ENCODE measurements around the gene C19orf38. TPM values are rescaled to one million over a fixed set of nuclear protein-coding genes. Genes with fewer than 3 reads are reported as not detected.

C19orf38 gene
- total and polyA plus RNA-seq, 9 of the 15 experiments (the other 6 are each of a cell fraction or from before 2014, with no cell fraction given): 0.14 to 0.18 TPM; not detected in 7

DNA sequence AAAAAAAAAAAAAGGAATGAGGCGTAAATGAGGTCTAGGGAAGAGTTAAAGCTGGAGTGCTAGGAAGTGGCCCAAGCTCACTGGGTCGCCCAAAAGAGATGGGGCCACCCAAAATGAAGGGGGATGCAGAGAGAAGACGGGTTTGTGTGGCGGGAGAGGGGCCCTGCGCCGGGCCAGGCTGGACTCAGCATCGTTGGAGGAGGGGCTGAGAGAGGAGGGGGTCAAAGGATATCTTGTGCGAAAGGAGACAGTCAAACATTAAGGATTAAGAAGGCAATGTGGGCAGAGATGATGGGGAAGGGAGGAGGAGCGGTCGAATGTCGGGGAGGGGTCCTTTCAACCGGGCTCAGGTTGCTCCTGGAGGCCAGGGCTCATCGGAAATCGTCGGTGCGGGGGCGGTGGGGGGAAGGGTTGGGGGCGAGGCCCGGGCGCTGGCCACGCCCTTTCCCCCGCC is 22.3 kb downstream of the C19orf38 start (continued):
- TF ChIP-seq, protein P1, sequence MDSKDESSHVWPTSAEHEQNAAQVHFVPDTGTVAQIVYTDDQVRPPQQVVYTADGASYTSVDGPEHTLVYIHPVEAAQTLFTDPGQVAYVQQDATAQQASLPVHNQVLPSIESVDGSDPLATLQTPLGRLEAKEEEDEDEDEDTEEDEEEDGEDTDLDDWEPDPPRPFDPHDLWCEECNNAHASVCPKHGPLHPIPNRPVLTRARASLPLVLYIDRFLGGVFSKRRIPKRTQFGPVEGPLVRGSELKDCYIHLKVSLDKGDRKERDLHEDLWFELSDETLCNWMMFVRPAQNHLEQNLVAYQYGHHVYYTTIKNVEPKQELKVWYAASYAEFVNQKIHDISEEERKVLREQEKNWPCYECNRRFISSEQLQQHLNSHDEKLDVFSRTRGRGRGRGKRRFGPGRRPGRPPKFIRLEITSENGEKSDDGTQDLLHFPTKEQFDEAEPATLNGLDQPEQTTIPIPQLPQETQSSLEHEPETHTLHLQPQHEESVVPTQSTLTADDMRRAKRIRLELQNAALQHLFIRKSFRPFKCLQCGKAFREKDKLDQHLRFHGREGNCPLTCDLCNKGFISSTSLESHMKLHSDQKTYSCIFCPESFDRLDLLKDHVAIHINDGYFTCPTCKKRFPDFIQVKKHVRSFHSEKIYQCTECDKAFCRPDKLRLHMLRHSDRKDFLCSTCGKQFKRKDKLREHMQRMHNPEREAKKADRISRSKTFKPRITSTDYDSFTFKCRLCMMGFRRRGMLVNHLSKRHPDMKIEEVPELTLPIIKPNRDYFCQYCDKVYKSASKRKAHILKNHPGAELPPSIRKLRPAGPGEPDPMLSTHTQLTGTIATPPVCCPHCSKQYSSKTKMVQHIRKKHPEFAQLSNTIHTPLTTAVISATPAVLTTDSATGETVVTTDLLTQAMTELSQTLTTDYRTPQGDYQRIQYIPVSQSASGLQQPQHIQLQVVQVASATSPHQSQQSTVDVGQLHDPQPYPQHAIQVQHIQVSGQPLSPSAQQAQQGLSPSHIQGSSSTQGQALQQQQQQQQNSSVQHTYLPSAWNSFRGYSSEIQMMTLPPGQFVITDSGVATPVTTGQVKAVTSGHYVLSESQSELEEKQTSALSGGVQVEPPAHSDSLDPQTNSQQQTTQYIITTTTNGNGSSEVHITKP (IDR thresholded peaks at IDR 0.05; ENCODE audit: partially characterized antibody): peak; percentile 38
- TF ChIP-seq ZFPM2 (CRISPR knock-in tag; IDR thresholded peaks at IDR 0.05): no peak
- peak; percentile 42; the same call in 1 of the 2 replicates for TF ChIP-seq ZNF384 (IDR thresholded peaks at IDR 0.05; ENCODE audit: low read depth, low read length)
- no peak for TF ChIP-seq ZBTB1 (CRISPR knock-in tag; IDR thresholded peaks at IDR 0.05; ENCODE audit: borderline replicate concordance, low read depth)
- TF ChIP-seq HOXB6 (CRISPR knock-in tag; IDR thresholded peaks at IDR 0.05; ENCODE audit: borderline replicate concordance): no peak
- TF ChIP-seq NFRKB (IDR thresholded peaks at IDR 0.05; ENCODE audit: low read depth): peak; percentile 84
- peak; percentile 57; the same call in 1 of the 2 replicates for TF ChIP-seq ZFX (CRISPR knock-in tag; IDR thresholded peaks at IDR 0.05)
- TF ChIP-seq, protein P2, sequence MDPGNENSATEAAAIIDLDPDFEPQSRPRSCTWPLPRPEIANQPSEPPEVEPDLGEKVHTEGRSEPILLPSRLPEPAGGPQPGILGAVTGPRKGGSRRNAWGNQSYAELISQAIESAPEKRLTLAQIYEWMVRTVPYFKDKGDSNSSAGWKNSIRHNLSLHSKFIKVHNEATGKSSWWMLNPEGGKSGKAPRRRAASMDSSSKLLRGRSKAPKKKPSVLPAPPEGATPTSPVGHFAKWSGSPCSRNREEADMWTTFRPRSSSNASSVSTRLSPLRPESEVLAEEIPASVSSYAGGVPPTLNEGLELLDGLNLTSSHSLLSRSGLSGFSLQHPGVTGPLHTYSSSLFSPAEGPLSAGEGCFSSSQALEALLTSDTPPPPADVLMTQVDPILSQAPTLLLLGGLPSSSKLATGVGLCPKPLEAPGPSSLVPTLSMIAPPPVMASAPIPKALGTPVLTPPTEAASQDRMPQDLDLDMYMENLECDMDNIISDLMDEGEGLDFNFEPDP (CRISPR knock-in tag; IDR thresholded peaks at IDR 0.05): no peak
- peak; percentile 76 for TF ChIP-seq TAL1 (IDR thresholded peaks at IDR 0.05)
- TF ChIP-seq MECOM (CRISPR knock-in tag; IDR thresholded peaks at IDR 0.05): peak; percentile 31; the same call in 1 of the 2 replicates
- TF ChIP-seq KDM1A (IDR thresholded peaks at IDR 0.05): peak in 1 of 2 experiments; percentile 45; a peak in 1 of 4 replicates
- TF ChIP-seq HDGF (IDR thresholded peaks at IDR 0.05): peak; percentile 71; the same call in 1 of the 2 replicates
- TF ChIP-seq ZC3H4 (CRISPR knock-in tag; IDR thresholded peaks at IDR 0.05; ENCODE audit: borderline replicate concordance): no peak
- TF ChIP-seq, protein P3, sequence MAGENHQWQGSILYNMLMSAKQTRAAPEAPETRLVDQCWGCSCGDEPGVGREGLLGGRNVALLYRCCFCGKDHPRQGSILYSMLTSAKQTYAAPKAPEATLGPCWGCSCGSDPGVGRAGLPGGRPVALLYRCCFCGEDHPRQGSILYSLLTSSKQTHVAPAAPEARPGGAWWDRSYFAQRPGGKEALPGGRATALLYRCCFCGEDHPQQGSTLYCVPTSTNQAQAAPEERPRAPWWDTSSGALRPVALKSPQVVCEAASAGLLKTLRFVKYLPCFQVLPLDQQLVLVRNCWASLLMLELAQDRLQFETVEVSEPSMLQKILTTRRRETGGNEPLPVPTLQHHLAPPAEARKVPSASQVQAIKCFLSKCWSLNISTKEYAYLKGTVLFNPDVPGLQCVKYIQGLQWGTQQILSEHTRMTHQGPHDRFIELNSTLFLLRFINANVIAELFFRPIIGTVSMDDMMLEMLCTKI (IDR thresholded peaks at IDR 0.05; ENCODE audit: partially characterized antibody): no peak
- TF ChIP-seq MLLT1 (IDR thresholded peaks at IDR 0.05): 0 out of 4 replicates have a peak, but pooled peaks of 1 of the 2 experiments have one; percentile 13
- no peak for TF ChIP-seq PURB (CRISPR knock-in tag; IDR thresholded peaks at IDR 0.05; ENCODE audit: low read depth)
- TF ChIP-seq ILF3 (IDR thresholded peaks at IDR 0.05; ENCODE audit: borderline replicate concordance): no peak
- TF ChIP-seq RBBP5 (IDR thresholded peaks at IDR 0.05; ENCODE audit: borderline replicate concordance, insufficient read depth, low read length, poor library complexity, severe bottlenecking): peak; percentile 12
- TF ChIP-seq WHSC1 (IDR thresholded peaks at IDR 0.05; ENCODE audit: low read length): no peak
- peak; percentile 80; the same call in 1 of the 2 replicates for TF ChIP-seq ZBTB7A (IDR thresholded peaks at IDR 0.05; ENCODE audit: borderline replicate concordance, control insufficient read depth, low read depth, low read length)
- TF ChIP-seq KLF10 (CRISPR knock-in tag; IDR thresholded peaks at IDR 0.05): no peak
- TF ChIP-seq ARID1B (IDR thresholded peaks at IDR 0.05): peak; percentile 80

Data from K562 (cell line).